Skin epidermis (tissue), 12 donors: ENCODE measurements around the gene ASTL.
"Not testable (repeated sequence)": the region's sequence is repeated elsewhere in the genome, so short reads cannot be mapped to it uniquely, and the experiment has no call there.

Source experiments
- H3K27ac ChIP-seq, 21 experiments: fragments of 200-600 bp; sonication (generic) in 11 of 21; one replicate each; pipeline ENCODE4 v1.5.0; 2020; ENCODE audit warnings: mild to moderate bottlenecking in 3 of 21, inconsistent platforms in 2 of 21, moderate library complexity in 2 of 21
- H3K4me3 ChIP-seq, 7 experiments: fragments of 200-600 bp; sonication (generic) in 2 of 7; one replicate each; pipeline ENCODE4 v1.5.0; 2020; ENCODE audit warnings: inconsistent platforms in 2 of 7, mild to moderate bottlenecking in 2 of 7, moderate library complexity in 1 of 7

ASTL gene

DNA sequence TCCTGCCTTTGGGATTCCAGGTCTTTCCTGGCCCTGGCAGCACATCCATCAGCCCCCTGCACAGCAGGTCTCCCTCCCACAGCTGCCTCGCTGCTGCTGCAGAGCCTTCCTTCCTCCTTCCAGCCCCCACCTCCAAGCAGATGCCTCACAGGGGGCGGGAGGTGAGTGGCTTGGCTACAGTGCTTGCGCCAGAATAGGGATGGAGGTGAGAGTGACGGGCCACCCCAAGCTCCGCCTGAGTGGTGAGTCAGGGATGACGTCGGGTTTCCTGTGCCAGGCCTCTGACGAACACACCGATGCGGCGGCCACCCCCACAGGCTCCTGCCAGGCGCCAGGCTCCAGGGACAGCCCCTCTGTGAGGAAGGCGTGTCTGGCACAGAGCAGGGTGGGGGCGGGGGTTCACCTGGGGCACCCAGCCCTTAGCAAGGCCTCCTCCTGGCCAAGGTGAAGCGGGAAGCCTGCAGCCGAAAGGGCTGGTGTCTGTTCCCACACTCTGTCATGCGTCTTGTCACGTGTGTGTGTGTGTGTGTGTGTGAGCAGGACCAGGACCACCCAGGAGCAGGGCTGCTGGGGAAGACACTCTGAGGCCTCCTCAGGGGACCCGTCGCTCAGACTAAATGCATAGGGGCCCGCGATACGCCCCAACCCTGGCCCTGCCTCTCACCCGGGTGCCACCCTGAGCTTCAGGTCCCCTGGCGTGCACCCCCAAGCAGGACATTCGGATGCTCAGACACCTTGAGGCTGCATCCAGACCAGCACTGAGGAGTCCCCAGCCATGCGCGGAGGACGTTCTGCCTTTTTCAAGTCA, 10.3 kb upstream of the ASTL start:
- Histone ChIP-seq H3K27ac (peak overlapping the region in 15 of 21 experiments; percentile 11 to 95 (median 68)), H3K4me3 (no peak overlapping the region)

GRCh38 chr2:96147593-96148201, 9.4 kb upstream of the ASTL start:
- no peak overlapping the region for H3K4me3 ChIP-seq
- peak overlapping the region in 17 of 21 experiments; percentile 22 to 95 (median 80) for H3K27ac ChIP-seq

GRCh38 chr2:96146881-96147592, 8.7 kb upstream of the ASTL start:
- H3K27ac ChIP-seq: peak overlapping the region in 20 of 21 experiments; percentile 64 to 95 (median 82)

DNA sequence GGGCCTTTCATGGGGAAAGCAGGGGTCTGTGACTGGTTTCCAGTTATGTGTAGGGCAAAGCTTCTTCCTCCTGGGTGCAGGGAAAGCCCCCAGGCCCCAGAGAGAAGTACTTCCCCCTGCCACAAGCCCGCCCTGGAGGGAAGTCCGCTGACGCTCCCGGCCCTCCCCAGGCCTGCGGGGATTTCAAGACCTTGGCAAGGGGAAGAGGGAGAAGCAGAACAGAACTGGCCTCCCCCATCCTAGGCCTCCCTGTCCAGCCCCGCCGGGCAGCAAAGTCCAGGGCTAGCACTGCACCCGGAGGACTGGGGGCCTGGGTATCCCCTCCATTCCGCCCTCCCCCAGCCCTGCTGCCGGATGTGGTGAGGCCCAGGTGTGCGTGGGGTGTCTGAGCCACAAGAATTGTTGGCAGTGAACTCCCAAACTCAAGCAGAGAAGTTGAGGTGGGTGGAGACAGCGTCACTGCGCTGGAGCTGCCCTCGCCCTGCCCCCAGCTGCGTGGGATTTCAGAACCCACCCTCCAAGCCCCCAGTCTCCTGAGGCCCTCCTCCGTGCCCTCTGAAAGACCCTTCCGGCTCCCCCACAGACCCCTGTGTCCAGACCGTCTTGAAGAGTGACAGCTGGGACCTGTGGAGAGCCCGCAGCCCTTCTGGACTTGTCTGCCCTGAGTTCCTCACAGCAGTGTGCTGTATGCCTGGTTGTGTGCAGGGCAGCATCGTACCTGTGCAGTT, 8.0 kb upstream of the ASTL start:
- peak overlapping the region; percentile 40 to 79 (median 56) for H3K4me3 ChIP-seq
- peak overlapping the region; percentile 44 to 95 (median 81) for H3K27ac ChIP-seq

More at GRCh38 chr2:96146881-96147592, 8.7 kb upstream of the ASTL start:
- peak overlapping the region in 1 of 7 experiments; percentile 56 for H3K4me3 ChIP-seq

GRCh38 chr2:96145848-96146152, 7.5 kb upstream of the ASTL start:
- peak overlapping the region; percentile 40 to 79 (median 56) for H3K4me3 ChIP-seq
- H3K27ac ChIP-seq: peak overlapping the region; percentile 44 to 95 (median 81)

GRCh38 chr2:96145036-96145847, 6.9 kb upstream of the ASTL start, which contains the start of gene DUSP2:
Gene DUSP2, minus strand, starts transcription at chr2:96145440. Its CDS starts 86 bp downstream, at chr2:96145354.
- Histone ChIP-seq H3K4me3 (peak within 1 kb of the TSS; percentile 40 to 79 (median 56)), H3K27ac (peak within 1 kb of the TSS; percentile 60 to 95 (median 81))

- H3K4me3 ChIP-seq: peak overlapping the region; percentile 40 to 79 (median 56)
- H3K27ac ChIP-seq: peak overlapping the region in 20 of 21 experiments; percentile 49 to 95 (median 82)
Observed at GRCh38 chr2:96144481-96145035, 6.3 kb upstream of the ASTL start.

- Histone ChIP-seq H3K27ac (peak overlapping the region in 17 of 21 experiments; percentile 10 to 95 (median 82)), H3K4me3 (peak overlapping the region; percentile 40 to 79 (median 56))
Observed at GRCh38 chr2:96143848-96144480, 5.7 kb upstream of the ASTL start.

DNA sequence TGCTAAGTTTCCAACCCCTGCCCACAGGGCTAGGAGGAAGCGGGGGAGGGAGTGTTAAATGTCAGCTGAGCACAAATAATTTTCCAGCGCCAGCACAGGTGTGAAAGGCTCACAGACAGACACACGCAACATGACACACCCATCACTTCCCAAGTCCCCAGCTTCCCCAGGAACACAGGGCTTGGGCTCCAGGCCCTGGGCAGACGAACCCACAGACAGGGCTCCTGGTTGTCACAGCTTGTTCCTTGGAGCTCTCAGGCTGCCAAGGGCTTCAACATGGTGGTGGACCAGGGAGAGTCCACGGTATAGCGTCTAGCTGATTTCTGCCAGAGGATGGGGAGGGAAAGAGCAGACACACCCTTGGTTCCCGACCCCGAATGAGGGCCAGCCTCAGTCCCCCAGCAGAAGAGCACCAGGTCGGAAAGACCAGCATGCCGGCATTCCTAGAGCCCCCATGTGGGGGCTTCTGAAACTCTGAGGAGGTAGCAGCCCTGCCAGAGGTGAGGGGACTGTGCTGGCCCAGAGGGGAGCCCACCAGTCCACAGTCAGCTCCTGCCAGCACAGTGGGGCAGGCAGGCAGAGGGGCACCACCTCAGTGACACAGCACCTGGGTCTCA, 5.0 kb upstream of the ASTL start:
- H3K27ac ChIP-seq: peak overlapping the region in 12 of 21 experiments; percentile 10 to 95 (median 85)
- H3K4me3 ChIP-seq: peak overlapping the region; percentile 40 to 79 (median 56)

GRCh38 chr2:96142217-96143113, 4.2 kb upstream of the ASTL start:
- H3K4me3 ChIP-seq: peak overlapping the region in 4 of 7 experiments; percentile 4 to 79 (median 58)
- H3K27ac ChIP-seq: peak overlapping the region in 7 of 21 experiments; percentile 21 to 95 (median 88)

DNA sequence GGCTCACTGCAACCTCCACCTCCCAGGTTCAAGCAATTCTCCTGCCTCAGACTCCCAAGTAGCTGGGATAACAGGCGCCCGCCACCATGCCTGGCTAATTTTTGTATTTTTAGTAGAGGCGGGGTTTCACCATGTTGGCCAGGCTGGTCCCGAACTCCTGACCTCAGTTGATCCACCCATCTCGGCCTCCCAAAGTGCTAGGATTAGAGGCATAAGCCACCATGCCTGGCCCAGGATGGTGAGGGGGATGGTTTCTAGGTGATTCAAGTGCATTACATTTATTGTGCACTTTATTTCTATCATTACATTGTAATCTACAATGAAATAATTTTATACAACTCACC, 3.3 kb upstream of the ASTL start:
- H3K4me3 ChIP-seq, H3K27ac ChIP-seq: not testable (repeated sequence)

DNA sequence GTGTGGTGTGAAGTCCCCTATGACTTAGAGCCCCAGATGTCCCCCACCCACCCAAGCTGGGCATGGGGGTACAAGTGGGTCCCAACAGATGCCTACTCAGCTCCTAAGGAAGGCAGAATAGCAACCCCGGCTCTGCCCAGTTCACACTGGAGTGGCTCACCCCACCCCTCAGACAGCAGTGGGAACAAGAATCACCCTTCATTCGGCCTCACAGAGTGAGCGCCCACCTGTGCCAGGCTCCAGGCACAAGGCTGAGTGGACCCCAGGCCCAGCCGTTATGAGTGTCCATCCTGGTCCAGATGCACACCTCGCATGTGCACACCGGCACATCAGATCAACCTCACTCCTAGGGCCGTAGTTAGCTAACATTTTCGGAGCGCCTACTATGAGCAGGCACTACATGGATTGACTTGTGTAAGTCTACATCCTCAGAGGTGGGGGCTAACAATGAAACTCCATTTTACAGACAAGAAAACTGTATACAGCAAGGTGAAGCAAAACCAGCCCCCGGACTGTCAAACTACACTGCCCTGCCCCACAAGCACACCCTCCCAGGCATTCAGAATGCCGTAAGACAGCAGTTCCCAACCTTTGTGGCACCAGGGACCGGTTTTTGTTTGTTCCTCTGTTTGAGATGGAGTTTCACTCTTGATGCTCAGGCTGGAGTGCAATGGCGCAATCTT, 2.8 kb upstream of the ASTL start:
- no peak overlapping the region for H3K27ac ChIP-seq

DNA sequence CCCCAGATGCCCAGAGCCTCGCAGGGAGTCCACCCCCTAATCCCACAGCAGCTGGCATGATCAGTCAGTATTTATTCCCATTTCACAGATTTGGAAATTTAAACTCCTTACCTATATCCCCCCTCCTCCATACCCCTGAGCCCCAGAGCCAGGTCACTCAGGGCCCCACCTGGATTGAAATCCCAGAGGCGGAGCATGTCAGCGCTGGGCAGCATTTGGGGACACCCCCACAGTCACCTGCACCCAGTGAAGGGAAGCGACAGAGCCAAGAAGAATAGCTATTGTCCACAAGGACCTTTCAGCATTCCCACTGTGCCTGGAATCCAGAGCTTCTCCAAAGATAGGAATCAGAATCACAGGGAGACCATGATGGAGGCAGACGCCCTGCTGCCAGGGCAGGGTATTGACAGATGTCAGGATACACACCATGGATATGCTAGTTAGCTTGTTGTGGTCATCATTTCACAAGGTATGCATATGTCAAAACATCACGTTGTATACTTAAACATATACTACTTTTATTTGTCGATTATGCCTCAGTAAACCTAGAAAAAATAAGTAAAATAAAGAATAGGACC, 968 bp upstream of the ASTL start:
- H3K4me3 ChIP-seq: no peak overlapping the region
- peak overlapping the region in 3 of 21 experiments; percentile 2 to 17 (median 15) for H3K27ac ChIP-seq

More for the DNA sequence above, 2.8 kb upstream of the ASTL start:
- H3K4me3 ChIP-seq: no peak overlapping the region

- H3K4me3 ChIP-seq: no peak overlapping the region
- H3K27ac ChIP-seq: peak overlapping the region in 4 of 21 experiments; percentile 11 to 56 (median 54)
Observed at GRCh38 chr2:96137321-96138178, 752 bp downstream of the ASTL start.
